B cell (primary cell): ENCODE measurements around the gene PODN.

ENCODE experiments used
- EZH2 ChIP-seq: IDR thresholded peaks from 2 replicates; pipeline ENCODE4 v1.6.1; 2012; ENCODE audit warnings: borderline replicate concordance, low read depth, mild to moderate bottlenecking, moderate library complexity, low read length; ENCODE audit not compliant: insufficient read depth, poor library complexity, severe bottlenecking
- TF ChIP-seq, protein P1 (sequence below): fragments of 200-600 bp; IDR thresholded peaks from one replicate; pipeline ENCODE4 v1.8.0; 2022; ENCODE audit warnings: antibody characterized with exemption, mild to moderate bottlenecking

DNA sequence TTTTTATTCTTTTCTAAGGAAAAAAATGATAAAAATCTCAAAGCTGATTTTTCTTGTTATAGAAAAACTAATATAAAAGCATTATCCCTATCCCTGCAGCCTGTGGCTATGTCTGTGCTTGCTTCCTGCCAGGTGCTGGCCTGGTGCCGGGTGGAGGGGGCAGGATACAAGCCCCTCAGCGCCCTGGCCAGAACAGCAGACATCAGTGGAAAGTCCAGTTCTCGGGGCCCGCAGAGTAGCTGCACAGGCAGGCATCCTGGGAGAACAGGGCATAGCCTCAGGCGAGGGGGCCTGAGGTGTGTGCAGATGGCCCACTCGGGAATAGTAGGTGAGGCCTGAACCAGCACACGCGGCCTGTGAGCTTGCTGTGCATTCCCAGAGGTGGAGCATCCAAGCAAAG lies 23.4 kb downstream of the PODN start:
- TF ChIP-seq, protein P1, sequence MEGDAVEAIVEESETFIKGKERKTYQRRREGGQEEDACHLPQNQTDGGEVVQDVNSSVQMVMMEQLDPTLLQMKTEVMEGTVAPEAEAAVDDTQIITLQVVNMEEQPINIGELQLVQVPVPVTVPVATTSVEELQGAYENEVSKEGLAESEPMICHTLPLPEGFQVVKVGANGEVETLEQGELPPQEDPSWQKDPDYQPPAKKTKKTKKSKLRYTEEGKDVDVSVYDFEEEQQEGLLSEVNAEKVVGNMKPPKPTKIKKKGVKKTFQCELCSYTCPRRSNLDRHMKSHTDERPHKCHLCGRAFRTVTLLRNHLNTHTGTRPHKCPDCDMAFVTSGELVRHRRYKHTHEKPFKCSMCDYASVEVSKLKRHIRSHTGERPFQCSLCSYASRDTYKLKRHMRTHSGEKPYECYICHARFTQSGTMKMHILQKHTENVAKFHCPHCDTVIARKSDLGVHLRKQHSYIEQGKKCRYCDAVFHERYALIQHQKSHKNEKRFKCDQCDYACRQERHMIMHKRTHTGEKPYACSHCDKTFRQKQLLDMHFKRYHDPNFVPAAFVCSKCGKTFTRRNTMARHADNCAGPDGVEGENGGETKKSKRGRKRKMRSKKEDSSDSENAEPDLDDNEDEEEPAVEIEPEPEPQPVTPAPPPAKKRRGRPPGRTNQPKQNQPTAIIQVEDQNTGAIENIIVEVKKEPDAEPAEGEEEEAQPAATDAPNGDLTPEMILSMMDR = no peak
- no peak for TF ChIP-seq EZH2
